ENCODE measurements around the gene ARFGAP2.

DNA sequence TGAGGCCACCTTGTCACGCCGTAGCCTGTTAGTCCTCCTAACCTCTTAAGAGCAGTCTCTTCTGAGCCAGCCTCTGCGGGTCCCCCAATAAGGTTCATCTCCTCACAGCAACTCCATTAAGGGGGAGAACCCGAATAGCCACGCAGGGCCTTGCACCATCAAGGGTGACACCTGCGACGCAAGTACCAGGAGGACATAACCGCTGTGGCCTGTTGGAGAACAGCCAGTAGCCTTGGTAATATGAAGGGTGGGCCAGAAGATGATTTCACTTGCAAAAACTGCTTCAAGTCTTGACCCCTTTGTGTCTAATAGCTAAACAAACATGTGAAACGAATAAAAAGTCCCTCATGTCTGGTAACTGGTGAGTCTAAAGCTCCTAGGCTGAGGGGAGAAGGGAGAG is 14.8 kb downstream of the ARFGAP2 start:
- TF ChIP-seq ZIC2 (tag by site-specific recombination; IDR thresholded peaks at IDR 0.05) (no peak), ZNF623 (tag by site-specific recombination; IDR thresholded peaks at IDR 0.05) (no peak), ZNF138 (tag by site-specific recombination; IDR thresholded peaks at IDR 0.05; ENCODE audit: borderline replicate concordance) (no peak), CTCF (tag by site-specific recombination; IDR thresholded peaks at IDR 0.05) (no peak), ZNF223 (tag by site-specific recombination; IDR thresholded peaks at IDR 0.05) (no peak), ZNF626 (tag by site-specific recombination; IDR thresholded peaks at IDR 0.05) (no peak), ZNF146 (tag by site-specific recombination; IDR thresholded peaks at IDR 0.05) (no peak), SP7 (tag by site-specific recombination; IDR thresholded peaks at IDR 0.05) (no peak), ZNF707 (tag by site-specific recombination; IDR thresholded peaks at IDR 0.05) (no peak), ZBTB1 (tag by site-specific recombination; IDR thresholded peaks at IDR 0.05) (no peak), ZNF416 (tag by site-specific recombination; IDR thresholded peaks at IDR 0.05) (no peak), YY2 (tag by site-specific recombination; IDR thresholded peaks at IDR 0.05) (no peak)
- TF ChIP-seq, protein P1, sequence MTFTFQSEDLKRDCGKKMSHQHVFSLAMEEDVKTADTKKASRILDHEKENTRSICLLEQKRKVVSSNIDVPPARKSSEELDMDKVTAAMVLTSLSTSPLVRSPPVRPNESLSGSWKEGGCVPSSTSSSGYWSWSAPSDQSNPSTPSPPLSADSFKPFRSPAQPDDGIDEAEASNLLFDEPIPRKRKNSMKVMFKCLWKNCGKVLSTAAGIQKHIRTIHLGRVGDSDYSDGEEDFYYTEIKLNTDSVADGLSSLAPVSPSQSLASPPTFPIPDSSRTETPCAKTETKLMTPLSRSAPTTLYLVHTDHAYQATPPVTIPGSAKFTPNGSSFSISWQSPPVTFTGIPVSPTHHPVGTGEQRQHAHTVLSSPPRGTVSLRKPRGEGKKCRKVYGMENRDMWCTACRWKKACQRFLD (tag by site-specific recombination; IDR thresholded peaks at IDR 0.05), result no peak

Measured in HEK293 (cell line).